Urinary bladder (tissue), 4 donors: ENCODE results near the gene CMTM5. TPM values are rescaled to one million over a fixed set of nuclear protein-coding genes. Genes with fewer than 3 reads are reported as not detected.

ENCODE experiments used
- DNase-seq: peaks from one replicate; pipeline ENCODE4 v3.0.0-alpha.2; 2015; ENCODE audit errors: extremely low spot score
- H3K27ac ChIP-seq: one replicate; pipeline ENCODE4 v1.5.1; 2013; ENCODE audit warnings: low read depth, mild to moderate bottlenecking, moderate library complexity
- H3K36me3 ChIP-seq: one replicate; pipeline ENCODE4 v1.6.1; 2013; ENCODE audit warnings: mild to moderate bottlenecking, moderate library complexity; ENCODE audit not compliant: insufficient read depth
- H3K4me1 ChIP-seq: one replicate; pipeline ENCODE4 v1.6.1; 2013; ENCODE audit warnings: mild to moderate bottlenecking, moderate library complexity; ENCODE audit not compliant: insufficient read depth
- H3K4me3 ChIP-seq: one replicate; pipeline ENCODE4 v1.5.1; 2013; ENCODE audit warnings: low read depth, low read length
- WGBS: extraction: QIAGEN DNeasy Blood & Tissue Kit; methylation state at CpG from one replicate; pipeline ENCODE4 v1.1.7; 2013; 5-methylcytosine and 5-hydroxymethylcytosine counted together
- polyA plus RNA-seq: library from polyadenylated mRNA; stranded (reverse); fragments of 200-250 nt; gene quantifications from one replicate; pipeline ENCODE4 v1.2.3, GENCODE V29; 2013
- total RNA-seq: library from RNA; depleted of rRNA; stranded (reverse); fragments of >200 nt; gene quantifications from one replicate; pipeline ENCODE4 v1.2.3, GENCODE V29; 2014
- donor health status: healthy with polysubstance abuse.
- donor health status: healthy.

CMTM5 gene
- total and polyA plus RNA-seq, 2 donors: 2.0 to 3.5 TPM

GRCh38 chr14:23362200-23362599 lies 14.6 kb upstream of the CMTM5 start:
- H3K4me3 ChIP-seq: no peak overlapping the region
- no peaks in the 10 kb centered on the region for H3K36me3 ChIP-seq
- WGBS: 36% methylated on average over 3 of the region's 3 CpGs
- no peak for DNase-seq
- no peak overlapping the region for H3K27ac ChIP-seq
- peaks cover 1% of the 10 kb centered on the region for H3K4me1 ChIP-seq

DNA sequence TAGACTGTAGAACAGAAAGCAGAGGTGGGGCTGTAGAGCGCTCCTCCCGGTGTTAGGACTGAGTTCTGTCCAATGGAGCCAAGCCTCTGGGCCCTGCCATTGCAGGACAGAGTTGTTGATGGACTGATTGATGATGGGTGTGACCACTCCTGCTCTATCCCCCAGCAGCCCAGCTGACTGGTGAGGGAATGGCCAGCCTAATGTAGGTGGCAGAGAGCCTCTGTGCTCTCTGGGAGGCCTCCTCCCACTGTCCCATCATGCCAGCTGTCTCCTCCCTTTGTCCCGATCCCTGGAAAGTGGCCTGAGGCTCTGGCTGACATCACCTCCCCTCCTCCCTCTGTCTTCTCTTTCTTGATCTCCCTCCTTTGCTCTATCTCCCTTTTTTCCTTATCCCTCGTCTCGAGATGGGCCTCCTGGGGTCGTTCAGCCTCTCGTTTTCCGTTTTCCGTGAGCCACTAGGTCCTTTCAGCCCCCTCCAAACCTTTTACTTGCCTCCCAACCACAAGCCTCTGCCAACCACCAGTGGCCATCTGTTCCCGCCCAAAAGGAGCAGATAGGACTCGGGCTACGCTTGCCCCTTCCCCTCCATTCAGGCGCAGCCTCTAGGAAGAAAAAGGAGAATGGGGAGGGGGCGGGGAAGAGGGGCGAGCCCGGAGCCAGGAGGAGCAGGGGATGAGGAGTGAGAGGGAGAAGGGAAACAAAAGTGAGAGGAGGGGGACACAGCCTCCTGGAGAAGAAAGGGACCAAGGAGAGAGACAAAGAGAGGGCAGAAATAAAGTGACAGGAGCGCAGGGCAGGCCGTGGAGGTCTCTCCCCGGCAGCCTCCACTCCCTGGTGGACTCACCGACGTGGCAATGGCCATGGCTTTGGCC lies 12.4 kb upstream of the CMTM5 start:
- Histone ChIP-seq H3K4me3 (peak overlapping the region; percentile 57), H3K27ac (peak overlapping the region; percentile 97), H3K36me3 (no peaks in the 10 kb centered on the region), H3K4me1 (peaks cover 1% of the 10 kb centered on the region)
- DNase-seq: no peak
- WGBS: 8% methylated on average over 21 of the region's 21 CpGs

GRCh38 chr14:23365036-23365731 lies 11.7 kb upstream of the CMTM5 start, which contains the start of gene EFS:
Gene EFS, minus strand, starts transcription at chr14:23365172. Its CDS starts 147 bp downstream, at chr14:23365025.
- peaks cover 1% of the 10 kb centered on the region for H3K4me1 ChIP-seq
- H3K36me3 ChIP-seq: no peaks in the 10 kb centered on the region
- peak within 1 kb of the TSS; percentile 97 for H3K27ac ChIP-seq
- peak within 1 kb of the TSS; percentile 57 for H3K4me3 ChIP-seq
- 1% methylated on average over 74 of the region's 74 CpGs for WGBS
- no peak for DNase-seq

DNA sequence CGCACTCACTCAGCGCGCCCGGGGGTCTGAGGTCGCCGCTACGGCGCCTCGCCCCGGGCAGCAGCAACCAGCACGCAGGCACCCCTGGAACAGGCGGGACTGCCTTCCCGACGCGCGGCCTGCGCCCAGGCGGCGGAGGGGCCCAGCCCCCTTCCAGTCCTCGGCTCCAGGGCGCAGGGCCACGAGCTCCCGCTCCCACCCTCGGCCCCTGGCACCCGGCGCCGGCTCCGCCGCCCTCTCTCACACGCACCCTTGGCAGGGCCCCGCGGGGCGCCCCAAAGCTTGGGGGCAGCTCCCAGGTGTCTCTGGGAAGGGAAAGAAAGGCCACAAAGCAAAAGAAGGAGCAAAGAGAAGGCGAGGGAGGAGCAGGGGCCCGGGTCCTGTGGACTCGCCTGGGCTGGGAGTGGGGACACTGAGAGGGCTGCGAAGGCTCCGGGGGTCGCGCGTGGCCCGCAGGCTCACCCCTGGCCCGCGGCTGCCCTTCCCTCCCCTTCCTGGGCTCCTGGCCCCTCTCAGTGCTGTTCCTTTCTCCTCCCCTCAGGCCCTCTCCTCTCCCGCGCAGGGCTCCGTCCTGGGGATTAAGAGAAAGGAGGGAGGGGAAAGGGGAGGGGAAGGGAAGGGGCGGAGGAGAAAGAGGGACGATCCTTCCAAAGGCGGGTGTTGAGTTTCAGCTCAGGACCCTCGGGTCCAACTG lies 11.0 kb upstream of the CMTM5 start:
- Histone ChIP-seq H3K4me3 (peak overlapping the region; percentile 57), H3K36me3 (no peaks in the 10 kb centered on the region), H3K27ac (peak overlapping the region; percentile 97), H3K4me1 (peaks cover 1% of the 10 kb centered on the region)
- WGBS: 2% methylated on average over 48 of the region's 51 CpGs
- peak; percentile 89 for DNase-seq

DNA sequence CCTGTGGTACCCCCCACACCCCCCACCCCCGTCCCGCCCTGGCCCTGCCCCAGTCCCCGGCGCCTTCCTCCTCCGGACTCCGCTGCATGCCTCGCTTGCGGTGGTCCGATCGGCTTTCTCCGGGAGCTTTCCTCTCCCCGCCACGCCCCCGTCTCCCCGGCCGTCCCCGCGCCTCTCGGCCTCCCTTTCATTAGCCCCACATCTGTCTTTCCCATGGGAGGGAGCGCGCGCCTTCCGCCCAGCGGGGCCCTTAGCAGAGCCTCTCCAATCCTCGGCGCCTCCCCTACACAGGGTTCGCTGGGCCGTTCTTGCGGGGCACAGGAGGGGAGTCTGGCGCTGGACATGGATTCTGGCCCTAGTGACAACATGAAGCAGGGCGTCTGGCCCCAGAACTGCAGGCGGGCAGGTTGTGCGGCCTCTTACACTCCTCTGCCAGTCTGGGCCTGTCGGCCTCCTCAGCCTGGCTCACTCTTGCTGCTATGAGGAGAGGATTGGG lies 10.4 kb upstream of the CMTM5 start:
- WGBS: 13% methylated on average over 34 of the region's 34 CpGs
- Histone ChIP-seq H3K36me3 (no peaks in the 10 kb centered on the region), H3K4me1 (no peaks in the 10 kb centered on the region), H3K4me3 (peak overlapping the region; percentile 57), H3K27ac (peak overlapping the region; percentile 97)
- peak; percentile 81 for DNase-seq

DNA sequence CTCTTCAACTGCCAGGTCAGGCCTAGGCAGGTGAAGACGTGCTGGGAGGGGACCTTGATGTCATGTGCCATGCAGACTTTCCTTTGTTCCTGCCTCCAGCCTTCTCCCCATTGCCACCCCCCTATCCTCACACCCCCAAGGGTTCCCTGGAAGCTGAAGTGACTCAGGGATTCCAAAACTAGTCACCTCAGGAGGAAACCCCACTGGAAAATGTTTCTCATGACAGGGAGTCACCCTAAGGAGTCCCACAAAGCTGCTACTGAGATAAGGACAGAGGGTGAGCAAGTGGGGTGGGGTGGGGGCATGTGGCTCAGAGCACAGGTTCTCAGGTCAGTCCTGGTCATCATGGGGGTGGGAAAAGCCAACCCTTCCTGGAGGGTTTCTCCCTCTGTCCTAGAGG lies 6.6 kb upstream of the CMTM5 start:
- H3K27ac ChIP-seq: no peak overlapping the region
- 68% methylated on average over 1 of the region's 1 CpG for WGBS

GRCh38 chr14:23371865-23372264 lies 5.0 kb upstream of the CMTM5 start:
- no peak for DNase-seq
- Histone ChIP-seq H3K27ac (no peak overlapping the region), H3K4me3 (no peak overlapping the region), H3K36me3 (no peaks in the 10 kb centered on the region), H3K4me1 (no peaks in the 10 kb centered on the region)
- WGBS: 95% methylated on average over 1 of the region's 1 CpG

More for the DNA sequence above, 6.6 kb upstream of the CMTM5 start:
- H3K36me3 ChIP-seq: no peaks in the 10 kb centered on the region
- H3K4me1 ChIP-seq: no peaks in the 10 kb centered on the region
- no peak for DNase-seq
- H3K4me3 ChIP-seq: no peak overlapping the region

GRCh38 chr14:23372509-23372908 lies 4.3 kb upstream of the CMTM5 start, which contains the start of gene IL25:
Gene IL25, plus strand, starts transcription at chr14:23372809.
- Histone ChIP-seq H3K36me3 (no peaks in the 10 kb centered on the region), H3K27ac (no peak within 1 kb of the TSS), H3K4me1 (no peaks in the 10 kb centered on the region), H3K4me3 (no peak within 1 kb of the TSS)
- DNase-seq: no peak
- WGBS: 75% methylated on average over 2 of the region's 2 CpGs

GRCh38 chr14:23373041-23373440 lies 3.8 kb upstream of the CMTM5 start:
- H3K4me1 ChIP-seq: no peaks in the 10 kb centered on the region
- H3K27ac ChIP-seq: no peak overlapping the region
- H3K36me3 ChIP-seq: no peaks in the 10 kb centered on the region
- no peak for DNase-seq
- no peak overlapping the region for H3K4me3 ChIP-seq
- 86% methylated on average over 3 of the region's 3 CpGs for WGBS

DNA sequence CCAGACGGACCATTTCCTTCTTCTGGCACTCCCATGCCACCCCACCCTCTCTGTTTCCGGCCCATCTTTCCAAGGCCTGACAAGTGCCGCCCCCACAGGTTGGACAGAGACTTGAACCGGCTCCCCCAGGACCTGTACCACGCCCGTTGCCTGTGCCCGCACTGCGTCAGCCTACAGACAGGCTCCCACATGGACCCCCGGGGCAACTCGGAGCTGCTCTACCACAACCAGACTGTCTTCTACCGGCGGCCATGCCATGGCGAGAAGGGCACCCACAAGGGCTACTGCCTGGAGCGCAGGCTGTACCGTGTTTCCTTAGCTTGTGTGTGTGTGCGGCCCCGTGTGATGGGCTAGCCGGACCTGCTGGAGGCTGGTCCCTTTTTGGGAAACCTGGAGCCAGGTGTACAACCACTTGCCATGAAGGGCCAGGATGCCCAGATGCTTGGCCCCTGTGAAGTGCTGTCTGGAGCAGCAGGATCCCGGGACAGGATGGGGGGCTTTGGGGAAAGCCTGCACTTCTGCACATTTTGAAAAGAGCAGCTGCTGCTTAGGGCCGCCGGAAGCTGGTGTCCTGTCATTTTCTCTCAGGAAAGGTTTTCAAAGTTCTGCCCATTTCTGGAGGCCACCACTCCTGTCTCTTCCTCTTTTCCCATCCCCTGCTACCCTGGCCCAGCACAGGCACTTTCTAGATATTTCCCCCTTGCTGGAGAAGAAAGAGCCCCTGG lies 1.2 kb upstream of the CMTM5 start:
- no peaks in the 10 kb centered on the region for H3K4me1 ChIP-seq
- H3K27ac ChIP-seq: no peak overlapping the region
- DNase-seq: no peak
- no peak overlapping the region for H3K4me3 ChIP-seq
- 88% methylated on average over 21 of the region's 21 CpGs for WGBS
- no peaks in the 10 kb centered on the region for H3K36me3 ChIP-seq

GRCh38 chr14:23377198-23377550 lies 328 bp downstream of the CMTM5 start:
- Histone ChIP-seq H3K36me3 (no peaks in the 10 kb centered on the region), H3K4me1 (no peaks in the 10 kb centered on the region), H3K27ac (no peak overlapping the region), H3K4me3 (no peak overlapping the region)
- no peak for DNase-seq
- WGBS: 44% methylated on average over 11 of the region's 11 CpGs

- WGBS: 88% methylated on average over 14 of the region's 14 CpGs
- H3K4me1 ChIP-seq: no peaks in the 10 kb centered on the region
- no peak overlapping the region for H3K4me3 ChIP-seq
- DNase-seq: no peak
- H3K27ac ChIP-seq: no peak overlapping the region
- no peaks in the 10 kb centered on the region for H3K36me3 ChIP-seq
Observed at GRCh38 chr14:23377573-23378563, 1.0 kb downstream of the CMTM5 start.
